H1 (cell line): ENCODE measurements around the gene ARGLU1. TPM values are rescaled to one million over a fixed set of nuclear protein-coding genes. Genes with fewer than 3 reads are reported as not detected.

Experiments
- CTCF ChIA-PET: fragments of 300-600 bp; sonication (Branson Sonifier 250); formaldehyde crosslinking; loops from one replicate; lab custom pipeline; 2021; ENCODE audit not compliant: partially characterized antibody; lab: Charles Lee
- POLR2A ChIA-PET: fragments of 300-600 bp; sonication (Branson Sonifier 250); formaldehyde crosslinking; loops from one replicate; lab custom pipeline; 2021; ENCODE audit warnings: inconsistent platforms; ENCODE audit not compliant: partially characterized antibody; lab: Charles Lee
- DNase-seq, 2 experiments: peaks; one replicate each; pipeline versions ENCODE4 v3.0.0 to v3.0.0-alpha.2; 2010 to 2022; ENCODE audit warnings: low spot score in 2 of 2, low read depth in 1 of 2, mixed read lengths in 1 of 2
- FAIRE-seq: peaks from 2 replicates; lab custom pipeline; 2011; peaks lifted over from hg19 to GRCh38; lab: Jason Lieb, UNC
- H2AFZ ChIP-seq: 2 replicates; pipeline ENCODE4 v1.8.1; 2012; ENCODE audit warnings: low read length, inconsistent platforms
- H2AK5ac ChIP-seq: 2 replicates; pipeline ENCODE4 v1.6.1; 2013; ENCODE audit warnings: low read depth, low read length
- H2BK120ac ChIP-seq: replicated peaks from 2 replicates; pipeline ENCODE3; 2013; ENCODE audit warnings: low read depth, low read length, inconsistent platforms
- H2BK12ac ChIP-seq: 2 replicates; pipeline ENCODE4 v1.6.1; 2013; ENCODE audit warnings: low read depth, low read length
- H2BK15ac ChIP-seq: 2 replicates; pipeline ENCODE4 v1.6.1; 2013; ENCODE audit warnings: low read length
- H2BK20ac ChIP-seq: 2 replicates; pipeline ENCODE4 v1.6.1; 2013; ENCODE audit warnings: low read length
- H2BK5ac ChIP-seq: 2 replicates; pipeline ENCODE4 v1.6.1; 2013; ENCODE audit warnings: low read depth, low read length
- H3K14ac ChIP-seq: 2 replicates; pipeline ENCODE4 v1.6.1; 2013; ENCODE audit warnings: inconsistent platforms; ENCODE audit not compliant: insufficient read length
- H3K18ac ChIP-seq: 2 replicates; pipeline ENCODE4 v1.6.1; 2013; ENCODE audit warnings: low read length; ENCODE audit errors: extremely low read depth
- H3K23ac ChIP-seq: 2 replicates; pipeline ENCODE4 v1.6.1; 2013; ENCODE audit warnings: inconsistent platforms; ENCODE audit not compliant: insufficient read length
- H3K23me2 ChIP-seq: 2 replicates; pipeline ENCODE4 v1.6.1; 2013; ENCODE audit warnings: low read depth, low read length
- H3K27ac ChIP-seq: 2 replicates; pipeline ENCODE4 v1.6.1; 2011; ENCODE audit warnings: low read depth, low read length, inconsistent platforms
- H3K27me3 ChIP-seq, 4 experiments: replicated peaks in 1 of 4; 1 replicate in 1 of 4; 2 replicates in 3 of 4; pipeline versions ENCODE4 v1.6.1 to v1.8.1; 2011 to 2013; ENCODE audit warnings: low read length in 3 of 4, mild to moderate bottlenecking in 3 of 4, inconsistent platforms in 2 of 4, mixed read lengths in 2 of 4, moderate library complexity in 1 of 4; ENCODE audit not compliant: control insufficient read depth in 3 of 4, insufficient read depth in 3 of 4; ENCODE audit errors: extremely low read depth in 1 of 4
- H3K36me3 ChIP-seq, 4 experiments: 2 replicates each; pipeline versions ENCODE4 v1.6.1 to v1.8.1; 2011 to 2013; ENCODE audit warnings: mild to moderate bottlenecking in 4 of 4, low read length in 3 of 4, moderate library complexity in 2 of 4, control low read depth in 1 of 4, inconsistent platforms in 1 of 4; ENCODE audit not compliant: insufficient read depth in 4 of 4, control insufficient read depth in 2 of 4
- H3K4ac ChIP-seq: replicated peaks from 2 replicates; pipeline ENCODE3; 2013; ENCODE audit warnings: low read length, low read depth, mixed read lengths, inconsistent platforms; ENCODE audit not compliant: insufficient read length
- H3K4me1 ChIP-seq, 4 experiments: replicated peaks in 1 of 4; 1 replicate in 1 of 4; 2 replicates in 3 of 4; pipeline versions ENCODE4 v1.6.1 to v1.8.1; 2011 to 2013; ENCODE audit warnings: low read length in 3 of 4, inconsistent platforms in 2 of 4, mixed read lengths in 1 of 4; ENCODE audit not compliant: insufficient read depth in 4 of 4, control insufficient read depth in 3 of 4
- H3K4me2 ChIP-seq, 2 experiments: 2 replicates each; pipeline versions ENCODE4 v1.6.1 to v1.8.1; 2011 to 2013; ENCODE audit warnings: low read depth in 2 of 2, low read length in 2 of 2, control low read depth in 1 of 2, inconsistent platforms in 1 of 2, mild to moderate bottlenecking in 1 of 2; ENCODE audit not compliant: insufficient read depth in 1 of 2
- H3K4me3 ChIP-seq, 4 experiments: fragments of 200-600, 300-600 bp in 1 of 4; sonication (generic), shearing (Covaris generic), sonication (Bioruptor Twin) in 1 of 4; 2 replicates each; pipeline versions ENCODE4 v1.5.1 to v1.8.1; 2011 to 2016; ENCODE audit warnings: low read length in 4 of 4, low read depth in 3 of 4, control low read depth in 2 of 4, inconsistent platforms in 2 of 4, mild to moderate bottlenecking in 2 of 4, mixed read lengths in 1 of 4, moderate library complexity in 1 of 4; ENCODE audit not compliant: insufficient read depth in 2 of 4; ENCODE audit errors: extremely low read depth in 1 of 4
- H3K56ac ChIP-seq: replicated peaks from 2 replicates; pipeline ENCODE3; 2013; ENCODE audit warnings: low read depth, mild to moderate bottlenecking, mixed read lengths, low read length, inconsistent platforms; ENCODE audit not compliant: insufficient read length
- H3K79me1 ChIP-seq: 2 replicates; pipeline ENCODE4 v1.6.1; 2013; ENCODE audit warnings: low read depth, low read length, control low read depth
- H3K79me2 ChIP-seq, 2 experiments: 2 replicates each; pipeline versions ENCODE4 v1.6.1 to v1.8.1; 2012 to 2013; ENCODE audit warnings: low read length in 2 of 2, mild to moderate bottlenecking in 2 of 2, inconsistent platforms in 1 of 2; ENCODE audit not compliant: insufficient read depth in 2 of 2, control insufficient read depth in 1 of 2
- H3K9ac ChIP-seq, 4 experiments: replicated peaks in 1 of 4; 1 replicate in 1 of 4; 2 replicates in 3 of 4; pipeline versions ENCODE4 v1.6.1 to v1.8.1; 2011 to 2013; ENCODE audit warnings: low read depth in 3 of 4, low read length in 3 of 4, control low read depth in 2 of 4, mild to moderate bottlenecking in 2 of 4, moderate library complexity in 2 of 4, inconsistent platforms in 1 of 4; ENCODE audit errors: extremely low read depth in 1 of 4
- H3K9me3 ChIP-seq, 2 experiments: 2 replicates each; pipeline versions ENCODE4 v1.6.1 to v1.8.1; 2012 to 2013; ENCODE audit warnings: mild to moderate bottlenecking in 2 of 2, moderate library complexity in 2 of 2, control low read depth in 1 of 2, inconsistent platforms in 1 of 2, low read depth in 1 of 2, low read length in 1 of 2, mixed read lengths in 1 of 2; ENCODE audit not compliant: insufficient read depth in 2 of 2
- H4K20me1 ChIP-seq, 2 experiments: replicated peaks in 1 of 2; 2 replicates each; pipeline versions ENCODE3 to v1.8.1; 2011 to 2013; ENCODE audit warnings: inconsistent platforms in 2 of 2, low read length in 2 of 2, mild to moderate bottlenecking in 1 of 2; ENCODE audit not compliant: insufficient read depth in 2 of 2, control insufficient read depth in 1 of 2
- H4K5ac ChIP-seq: 2 replicates; pipeline ENCODE4 v1.6.1; 2013; ENCODE audit warnings: low read length, low read depth, mixed read lengths, inconsistent platforms; ENCODE audit not compliant: insufficient read length
- H4K8ac ChIP-seq: 2 replicates; pipeline ENCODE4 v1.8.0; 2013; ENCODE audit warnings: mild to moderate bottlenecking, moderate library complexity, low read length, inconsistent platforms; ENCODE audit not compliant: insufficient read depth; ENCODE audit errors: extremely low read depth
- H4K91ac ChIP-seq: replicated peaks from 2 replicates; pipeline ENCODE3; 2013; ENCODE audit warnings: low read length, mixed read lengths, inconsistent platforms; ENCODE audit not compliant: insufficient read length
- ATF3 ChIP-seq: IDR thresholded peaks from 2 replicates; pipeline ENCODE4 v1.6.1; 2011; ENCODE audit warnings: low read depth, mild to moderate bottlenecking, low read length; ENCODE audit not compliant: insufficient read depth
- BACH1 ChIP-seq: IDR thresholded peaks from 2 replicates; pipeline ENCODE4 v1.6.1; 2012; ENCODE audit warnings: low read length, improper control_type of control experiment
- BCL11A ChIP-seq, 2 experiments: IDR thresholded peaks; one replicate each; pipeline ENCODE4 v1.6.1; 2011; ENCODE audit warnings: low read depth in 2 of 2, low read length in 2 of 2, mild to moderate bottlenecking in 2 of 2
- BRCA1 ChIP-seq: IDR thresholded peaks from 2 replicates; pipeline ENCODE4 v1.6.1; 2012; ENCODE audit warnings: low read depth, low read length, improper control_type of control experiment
- CHD1 ChIP-seq: IDR thresholded peaks from 2 replicates; pipeline ENCODE4 v1.6.1; 2012; ENCODE audit warnings: low read depth, low read length, improper control_type of control experiment
- EP300 ChIP-seq, 2 experiments: IDR thresholded peaks; 1 replicate in 1 of 2; 2 replicates in 1 of 2; pipeline ENCODE4 v1.6.1; 2011 to 2012; ENCODE audit warnings: low read depth in 2 of 2, low read length in 2 of 2, mild to moderate bottlenecking in 2 of 2, borderline replicate concordance in 1 of 2, inconsistent platforms in 1 of 2, moderate library complexity in 1 of 2
- HDAC6 ChIP-seq: IDR thresholded peaks from one replicate; pipeline ENCODE4 v1.7.1; 2012; ENCODE audit warnings: low read depth, mild to moderate bottlenecking, inconsistent platforms, low read length, moderate library complexity
- KDM5A ChIP-seq: fragments of 200-600 bp; IDR thresholded peaks from 2 replicates; pipeline ENCODE4 v1.7.1; 2012; ENCODE audit warnings: mild to moderate bottlenecking, low read length, inconsistent platforms, mixed read lengths
- POLR2AphosphoS5 ChIP-seq: IDR thresholded peaks from 2 replicates; pipeline ENCODE4 v1.6.1; 2011; ENCODE audit warnings: low read depth, low read length
- RFX5 ChIP-seq: IDR thresholded peaks from 2 replicates; pipeline ENCODE4 v1.6.1; 2011; ENCODE audit warnings: low read depth, low read length, improper control_type of control experiment, borderline replicate concordance
- SP1 ChIP-seq: IDR thresholded peaks from 2 replicates; pipeline ENCODE4 v1.6.1; 2011; ENCODE audit warnings: low read depth, low read length
- TBP ChIP-seq: IDR thresholded peaks from 2 replicates; pipeline ENCODE4 v1.6.1; 2011; ENCODE audit warnings: low read depth, low read length, improper control_type of control experiment
- ZNF274 ChIP-seq: IDR thresholded peaks from 2 replicates; pipeline ENCODE4 v1.7.0; 2012; ENCODE audit warnings: low read length, borderline replicate concordance; ENCODE audit errors: extremely low read depth
- WGBS, 2 experiments: shearing (Covaris generic) in 1 of 2; methylation state at CpG; one replicate each; pipeline versions ENCODE4 v1.1.6 to v1.1.7; 2013 to 2015; ENCODE audit warnings: low lambda C conversion rate in 2 of 2, mixed read lengths in 2 of 2, inconsistent platforms in 1 of 2, low coverage in 1 of 2, missing lambda C conversion rate in 1 of 2; ENCODE audit not compliant: insufficient replicate concordance in 2 of 2, insufficient coverage in 1 of 2, insufficient read length in 1 of 2; ENCODE audit errors: extremely low coverage in 1 of 2, missing lambda C conversion rate in 1 of 2; 5-methylcytosine and 5-hydroxymethylcytosine counted together
- polyA plus RNA-seq, 7 experiments: library from polyadenylated mRNA; depleted of rRNA in 3 of 7; stranded (reverse) in 5 of 7; unstranded in 2 of 7; fragments of >200 nt in 5 of 7; fragments of 200-250 nt in 2 of 7; gene quantifications; 1 replicate in 5 of 7; 2 replicates in 1 of 7; 4 replicates in 1 of 7; pipeline versions ENCODE4 v1.2.1 to v1.2.3, GENCODE V29; 2011 to 2013; ENCODE audit warnings: missing spikeins in 2 of 7, mixed read lengths in 2 of 7
- total RNA-seq: library from RNA; stranded (reverse); fragmentation: NEBNext Ultra II Directional; extraction: Animal tissue kit (Norgen Biotek cat#: 25700); gene quantifications from 2 replicates; pipeline ENCODE4 v1.2.1, GENCODE V29; 2021

The ARGLU1 gene
- total and polyA plus RNA-seq, 2 of the 8 experiments (the other 6 are each of a cell fraction or from before 2014, with no cell fraction given), result 47.8 to 84.9 TPM

GRCh38 chr13:106527826-106528225 is 40.1 kb downstream of the ARGLU1 start:
- Histone ChIP-seq H3K27me3 (no peaks in the 10 kb centered on the region), H2BK15ac (no peak overlapping the region), H3K14ac (no peak overlapping the region), H3K23ac (no peak overlapping the region), H2BK12ac (no peak overlapping the region), H4K5ac (no peak overlapping the region), H3K27ac (no peak overlapping the region), H2BK20ac (no peak overlapping the region), H3K9me3 (no peaks in the 10 kb centered on the region), H4K8ac (no peak overlapping the region), H2BK5ac (no peak overlapping the region), H2AFZ (no peak overlapping the region), H2BK120ac (no peak overlapping the region), H2AK5ac (no peak overlapping the region), H3K56ac (no peak overlapping the region), H3K9ac (no peak overlapping the region), H3K36me3 (no peaks in the 10 kb centered on the region), H4K20me1 (peaks cover 0 to 18% of the 10 kb centered on the region in 2 experiments), H3K4ac (no peak overlapping the region), H3K4me2 (no peak overlapping the region), H3K79me1 (no peaks in the 10 kb centered on the region; the same call in 1 of the 2 replicates), H3K79me2 (peaks cover 0 to 88% of the 10 kb centered on the region in 2 experiments; a peak in 2 of 4 replicates), H3K4me3 (no peak overlapping the region), H3K23me2 (no peaks in the 10 kb centered on the region), H3K4me1 (peaks cover 14 to 40% (median 25%) of the 10 kb centered on the region in 4 experiments; a peak in 6 of 7 replicates), H3K18ac (no peak overlapping the region), H4K91ac (no peak overlapping the region)
- ChIA-PET POLR2A (interaction anchor here (1.0 kb wide), 1 partner anchor 8 kb away, joined by 3 read pairs; no protein-coding TSS in a partner anchor), CTCF (interaction anchor here (0.6 to 1.4 kb wide), 4 partner anchors 8 to 443 kb away, joined by 3 to 5 read pairs (median 4); no protein-coding TSS in a partner anchor)
- FAIRE-seq (no peak), DNase-seq (no peak)
- 57% methylated on average over 2 of the region's 2 CpGs; no CpG with 5 or more reads in 1 of the 2 experiments for WGBS, 2 experiments
- TF ChIP-seq RFX5 (no peak), EP300 (IDR thresholded peaks at IDR 0.05; ENCODE audit: borderline replicate concordance in 1 of 2, low read depth in 2 of 2, low read length in 2 of 2) (no peak), TBP (no peak), POLR2AphosphoS5 (no peak), HDAC6 (no peak), KDM5A (no peak), SP1 (no peak), ZNF274 (no peak), BACH1 (no peak), ATF3 (no peak), BCL11A (IDR thresholded peaks at IDR 0.05; ENCODE audit: low read depth in 2 of 2, low read length in 2 of 2) (no peak), BRCA1 (no peak), CHD1 (no peak)
